ENCODE measurements around the gene CENPF. TPM values are rescaled to one million over a fixed set of nuclear protein-coding genes. Genes with fewer than 3 reads are reported as not detected.

CENPF gene
- total RNA-seq, 1 experiment from 2014 or later = 113 TPM

DNA sequence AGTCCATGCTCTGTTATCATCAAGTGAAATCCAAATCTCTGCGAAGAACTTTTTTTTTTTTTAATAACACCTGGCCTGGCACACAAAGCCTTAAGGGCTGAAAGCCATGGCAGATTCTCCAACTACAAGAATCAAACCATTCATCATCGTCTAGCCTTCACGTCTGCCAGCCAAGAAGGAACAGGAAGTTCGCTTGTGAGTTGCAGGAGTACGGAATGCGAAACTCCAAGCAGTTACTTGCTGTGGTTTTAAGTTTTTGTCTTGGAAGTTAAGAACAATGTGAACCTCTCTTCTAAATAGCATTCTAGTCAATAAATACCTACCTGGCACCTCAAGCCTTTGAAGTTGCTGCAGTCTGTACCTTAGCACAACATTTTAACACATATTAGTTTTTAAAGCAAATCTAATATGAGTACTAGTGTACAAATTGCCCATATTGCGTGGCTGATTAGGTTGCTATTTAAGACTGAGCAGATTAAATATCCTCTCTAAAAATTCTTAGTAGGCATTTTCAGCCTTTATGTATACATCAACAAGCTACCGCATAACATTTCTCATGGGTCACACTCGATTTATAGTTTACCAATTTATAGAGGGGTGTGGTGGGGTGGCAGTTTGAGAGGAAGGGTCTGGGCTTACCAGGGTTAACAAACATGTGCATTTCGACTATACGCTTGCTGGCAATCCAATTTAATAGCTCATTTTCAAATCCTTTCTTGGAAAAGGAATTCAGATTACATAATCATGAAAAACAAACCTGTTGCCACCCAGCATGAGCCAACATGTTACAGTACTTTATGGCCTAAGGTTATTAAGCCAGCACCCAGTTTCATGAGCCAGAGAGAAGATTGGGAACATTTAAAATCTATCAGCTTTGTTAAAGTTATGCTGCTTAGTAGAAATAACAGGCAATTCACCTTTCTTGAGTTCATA is 29.3 kb upstream of the CENPF start:
- Histone ChIP-seq H2AFZ (ENCODE audit: low read length) (no peak overlapping the region), H2BK15ac (ENCODE audit: low read depth, low read length) (no peak overlapping the region), H2BK12ac (ENCODE audit: insufficient read length, low read depth, low read length) (no peak overlapping the region), H2BK120ac (ENCODE audit: low read depth, low read length, poor library complexity, severe bottlenecking) (no peak overlapping the region), H3K27me3 (ENCODE audit: insufficient read depth, low read length) (no peaks in the 10 kb centered on the region), H3K9ac (ENCODE audit: extremely low read depth, insufficient read length, low read length) (no peak overlapping the region), H2BK20ac (ENCODE audit: low read depth, low read length, poor library complexity, severe bottlenecking) (no peak overlapping the region), H3K23me2 (ENCODE audit: insufficient read length, low read depth, low read length, poor library complexity, severe bottlenecking) (no peaks in the 10 kb centered on the region), H3K4ac (ENCODE audit: low read depth, low read length) (no peak overlapping the region), H3K79me2 (ENCODE audit: insufficient read depth, low read length) (no peaks in the 10 kb centered on the region), H4K8ac (replicated peaks; ENCODE audit: insufficient read length, low read depth, low read length) (no peak overlapping the region), H3K14ac (ENCODE audit: insufficient read depth, low read length) (no peak overlapping the region), H3K9me3 (ENCODE audit: control insufficient read depth, low read depth, low read length) (no peaks in the 10 kb centered on the region), H3K23ac (ENCODE audit: insufficient read length, low read depth, low read length) (no peak overlapping the region), H2AK5ac (ENCODE audit: insufficient read length, low read length) (no peak overlapping the region), H3K79me1 (ENCODE audit: insufficient read depth, low read depth, low read length, poor library complexity, severe bottlenecking) (no peaks in the 10 kb centered on the region), H2BK5ac (ENCODE audit: insufficient read length, low read length) (no peak overlapping the region), H4K20me1 (ENCODE audit: control insufficient read depth, insufficient read depth, insufficient read length) (no peaks in the 10 kb centered on the region), H4K5ac (ENCODE audit: insufficient read length, low read depth, low read length) (no peak overlapping the region), H3K27ac (ENCODE audit: insufficient read length, low read depth, low read length) (no peak overlapping the region), H3K18ac (ENCODE audit: insufficient read length, low read depth, low read length) (no peak overlapping the region), H4K91ac (ENCODE audit: insufficient read length, low read depth, low read length) (no peak overlapping the region), H3K4me2 (ENCODE audit: insufficient read depth, insufficient read length, low read length) (no peak overlapping the region), H3T11ph (ENCODE audit: low read length) (no peak overlapping the region), H3K4me1 (ENCODE audit: insufficient read depth, low read length) (no peaks in the 10 kb centered on the region), H3K56ac (ENCODE audit: insufficient read length, low read depth, low read length) (no peak overlapping the region)
- WGBS (ENCODE audit: extremely low coverage, insufficient read length, low lambda C conversion rate) = no CpG with 5 or more reads among the region's 11 CpGs
- no peak overlapping the region for H3K27ac Mint-ChIP-seq
- no peak overlapping the region for H3K4me3 Mint-ChIP-seq
- H3K27me3 Mint-ChIP-seq (ENCODE audit: low read depth) = no peaks in the 10 kb centered on the region; the same call in 1 of the 2 replicates
- peaks cover 20 to 21% of the 10 kb centered on the region in 2 experiments for H3K9me3 Mint-ChIP-seq
- no peak for DNase-seq
- peaks cover 12 to 21% (median 16%) of the 10 kb centered on the region in 3 experiments for H3K36me3 Mint-ChIP-seq (ENCODE audit: insufficient read depth in 1 of 3, low read depth in 3 of 3)
- no peaks in the 10 kb centered on the region for H3K4me1 Mint-ChIP-seq
- TF ChIP-seq, protein P1, sequence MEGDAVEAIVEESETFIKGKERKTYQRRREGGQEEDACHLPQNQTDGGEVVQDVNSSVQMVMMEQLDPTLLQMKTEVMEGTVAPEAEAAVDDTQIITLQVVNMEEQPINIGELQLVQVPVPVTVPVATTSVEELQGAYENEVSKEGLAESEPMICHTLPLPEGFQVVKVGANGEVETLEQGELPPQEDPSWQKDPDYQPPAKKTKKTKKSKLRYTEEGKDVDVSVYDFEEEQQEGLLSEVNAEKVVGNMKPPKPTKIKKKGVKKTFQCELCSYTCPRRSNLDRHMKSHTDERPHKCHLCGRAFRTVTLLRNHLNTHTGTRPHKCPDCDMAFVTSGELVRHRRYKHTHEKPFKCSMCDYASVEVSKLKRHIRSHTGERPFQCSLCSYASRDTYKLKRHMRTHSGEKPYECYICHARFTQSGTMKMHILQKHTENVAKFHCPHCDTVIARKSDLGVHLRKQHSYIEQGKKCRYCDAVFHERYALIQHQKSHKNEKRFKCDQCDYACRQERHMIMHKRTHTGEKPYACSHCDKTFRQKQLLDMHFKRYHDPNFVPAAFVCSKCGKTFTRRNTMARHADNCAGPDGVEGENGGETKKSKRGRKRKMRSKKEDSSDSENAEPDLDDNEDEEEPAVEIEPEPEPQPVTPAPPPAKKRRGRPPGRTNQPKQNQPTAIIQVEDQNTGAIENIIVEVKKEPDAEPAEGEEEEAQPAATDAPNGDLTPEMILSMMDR (conservative IDR thresholded peaks at IDR 0.05) = no peak

All from H9 (cell line).